ENCODE measurements around the gene DHRS7.

GRCh38 chr14:60151715-60152114, 13.5 kb downstream of the DHRS7 start:
- TF ChIP-seq POLR2A (IDR thresholded peaks at IDR 0.05) (no peak), CTCF (IDR thresholded peaks at IDR 0.05) (no peak)
